Endothelial cell of umbilical vein (primary cell): ENCODE data around the gene OPRL1. TPM values are rescaled to one million over a fixed set of nuclear protein-coding genes. Genes with fewer than 3 reads are reported as not detected.

Source experiments
- BruUV-seq: library from RNA; stranded (reverse); fragments of 400-500 nt; replicated peaks from 2 replicates; lab custom pipeline; 2021; lab: Mats Ljungman, UMichigan
- CTCF ChIA-PET: fragments of 300-600, 350-600 bp; sonication (Branson Sonifier 250); formaldehyde crosslinking; loops from one replicate; lab custom pipeline; 2021; ENCODE audit warnings: antibody characterized with exemption, inconsistent platforms; lab: Charles Lee
- POLR2A ChIA-PET: fragments of 300-600, 350-600 bp; sonication (Branson Sonifier 250); formaldehyde crosslinking; loops from one replicate; lab custom pipeline; 2021; ENCODE audit warnings: antibody characterized with exemption, inconsistent platforms; lab: Charles Lee
- DNase-seq: peaks from one replicate; pipeline ENCODE4 v3.0.0-alpha.2; 2011; ENCODE audit warnings: low read depth, low spot score
- FAIRE-seq: peaks from 2 replicates; lab custom pipeline; 2011; peaks lifted over from hg19 to GRCh38; lab: Jason Lieb, UNC
- H2AFZ ChIP-seq: 2 replicates; pipeline ENCODE4 v1.6.0; 2012; ENCODE audit warnings: low read depth, low read length, control low read depth, inconsistent platforms
- H3K27ac ChIP-seq: 2 replicates; pipeline ENCODE4 v1.5.1; 2011; ENCODE audit warnings: low read depth, mild to moderate bottlenecking, control low read depth, low read length, moderate library complexity; ENCODE audit not compliant: insufficient read depth
- H3K27me3 ChIP-seq, 2 experiments: 2 replicates each; pipeline versions ENCODE4 v1.6.0 to v1.6.1; 2011; ENCODE audit warnings: low read length in 2 of 2, mixed read lengths in 1 of 2; ENCODE audit not compliant: control insufficient read depth in 2 of 2, insufficient read depth in 2 of 2
- H3K36me3 ChIP-seq, 2 experiments: 2 replicates in 1 of 2; 3 replicates in 1 of 2; pipeline ENCODE4 v1.5.1; 2011; ENCODE audit warnings: low read length in 2 of 2, mild to moderate bottlenecking in 1 of 2, moderate library complexity in 1 of 2; ENCODE audit not compliant: control insufficient read depth in 2 of 2, insufficient read depth in 2 of 2; ENCODE audit errors: extremely low read depth in 1 of 2
- H3K4me1 ChIP-seq: 3 replicates; pipeline ENCODE4 v1.5.1; 2011; ENCODE audit warnings: mild to moderate bottlenecking, low read length; ENCODE audit not compliant: control insufficient read depth, insufficient read depth; ENCODE audit errors: extremely low read depth
- H3K4me2 ChIP-seq: 2 replicates; pipeline ENCODE4 v1.6.1; 2011; ENCODE audit warnings: low read length, control low read depth, mixed read lengths; ENCODE audit not compliant: insufficient read depth
- H3K4me3 ChIP-seq, 3 experiments: fragments of 200-600 bp in 1 of 3; sonication (generic), shearing (Covaris generic) in 1 of 3; replicated peaks in 1 of 3; 2 replicates each; pipeline ENCODE4 v1.5.1; 2011 to 2016; ENCODE audit warnings: control low read depth in 3 of 3, low read length in 3 of 3, mild to moderate bottlenecking in 2 of 3, inconsistent platforms in 1 of 3, low read depth in 1 of 3, moderate library complexity in 1 of 3; ENCODE audit not compliant: insufficient read depth in 1 of 3
- H3K79me2 ChIP-seq: 2 replicates; pipeline ENCODE4 v1.6.0; 2012; ENCODE audit warnings: low read length, inconsistent platforms; ENCODE audit not compliant: control insufficient read depth, insufficient read depth
- H3K9ac ChIP-seq: replicated peaks from 2 replicates; pipeline ENCODE3; 2011; ENCODE audit warnings: low read length, control low read depth; ENCODE audit not compliant: insufficient read depth; ENCODE audit errors: extremely low read depth
- H3K9me1 ChIP-seq: replicated peaks from 3 replicates; pipeline ENCODE4 v1.6.0; 2011; ENCODE audit warnings: mild to moderate bottlenecking, low read length; ENCODE audit not compliant: control insufficient read depth, insufficient read depth; ENCODE audit errors: extremely low read depth
- H3K9me3 ChIP-seq: replicated peaks from 2 replicates; pipeline ENCODE4 v1.5.1; 2012; ENCODE audit warnings: low read length, inconsistent platforms; ENCODE audit not compliant: control insufficient read depth, insufficient read depth
- H4K20me1 ChIP-seq: replicated peaks from 2 replicates; pipeline ENCODE3; 2011; ENCODE audit warnings: mild to moderate bottlenecking, low read length; ENCODE audit not compliant: control insufficient read depth, insufficient read depth; ENCODE audit errors: extremely low read depth
- CTCF ChIP-seq, 2 donors: IDR thresholded peaks; 1 replicate in 1 of 2; 2 replicates in 1 of 2; pipeline ENCODE4 v1.5.1; 2011; ENCODE audit warnings: low read length in 2 of 2, mild to moderate bottlenecking in 2 of 2, moderate library complexity in 2 of 2, control low read depth in 1 of 2, inconsistent platforms in 1 of 2, low read depth in 1 of 2; ENCODE audit not compliant: insufficient read depth in 1 of 2; ENCODE audit errors: extremely low read depth in 1 of 2
- EZH2 ChIP-seq: IDR thresholded peaks from 2 replicates; pipeline ENCODE4 v1.6.1; 2012; ENCODE audit warnings: borderline replicate concordance, low read depth, mild to moderate bottlenecking, moderate library complexity, low read length, inconsistent platforms; ENCODE audit not compliant: severe bottlenecking
- FOS ChIP-seq: IDR thresholded peaks from 2 replicates; pipeline ENCODE4 v1.6.1; 2011; ENCODE audit warnings: mild to moderate bottlenecking, low read length, moderate library complexity, borderline replicate concordance; ENCODE audit not compliant: insufficient read depth
- GATA2 ChIP-seq: IDR thresholded peaks from 2 replicates; pipeline ENCODE4 v1.7.0; 2011; ENCODE audit warnings: low read depth, mild to moderate bottlenecking, moderate library complexity, mixed read lengths, low read length; ENCODE audit not compliant: insufficient read length, insufficient read depth
- JUN ChIP-seq: IDR thresholded peaks from 2 replicates; pipeline ENCODE4 v1.6.1; 2011; ENCODE audit warnings: borderline replicate concordance, low read depth; ENCODE audit not compliant: insufficient read length, insufficient read depth
- MAX ChIP-seq: IDR thresholded peaks from 2 replicates; pipeline ENCODE4 v1.6.1; 2011; ENCODE audit not compliant: insufficient read depth, insufficient read length
- MYC ChIP-seq: IDR thresholded peaks from one replicate; pipeline ENCODE4 v1.6.1; 2011; ENCODE audit warnings: mild to moderate bottlenecking, low read depth, low read length
- POLR2A ChIP-seq: IDR thresholded peaks from 2 replicates; pipeline ENCODE4 v1.6.1; 2012; ENCODE audit warnings: low read depth, mild to moderate bottlenecking, control low read depth, low read length
- POLR2AphosphoS5 ChIP-seq: IDR thresholded peaks from 2 replicates; pipeline ENCODE4 v1.6.1; 2012; ENCODE audit warnings: low read depth, mild to moderate bottlenecking, control low read depth, low read length, moderate library complexity; ENCODE audit not compliant: insufficient read depth
- dilution Hi-C: fragments of 300-500 bp; cut with MboI; formaldehyde crosslinking; loops from one replicate; pipeline ENCODE4 v1.15.0; 2019; ENCODE audit warnings: low sequenced_read_pairs; ENCODE audit not compliant: extremely low pct_ligation_motif_present
- intact Hi-C: fragments of 100-400 bp; cut with micrococcal nuclease; formaldehyde crosslinking; loops from one replicate; pipeline ENCODE4 v1.10.0; 2022
- polyA plus RNA-seq, 4 experiments: library from polyadenylated mRNA; depleted of rRNA in 3 of 4; stranded (reverse) in 3 of 4; unstranded in 1 of 4; fragments of >200 nt; gene quantifications; 2 replicates each; pipeline versions ENCODE4 v1.2.1 to v1.2.3, GENCODE V29; 2011 to 2012; ENCODE audit warnings: missing spikeins in 1 of 4
- total RNA-seq: library from RNA; stranded (reverse); gene quantifications from 2 replicates; pipeline ENCODE4 v1.2.3, GENCODE V29; 2021

OPRL1 gene
- total and polyA plus RNA-seq, 2 donors (not counting 3 experiments of a cell fraction or from before 2014, with no cell fraction given) = 1.9 to 2.0 TPM

- CTCF ChIA-PET = interaction anchor here (0.6 to 7.5 kb wide), 30 partner anchors 8 to 1597 kb away, joined by 3 to 412 read pairs (median 5); partner anchors contain the start of genes LKAAEAR1, OPRL1, PRPF6 and PTK6
- intact Hi-C loops = loop anchor here (1.0 kb wide), 5 partner anchors 9 to 82 kb away; partner anchors contain the start of gene PRPF6
- H3K27me3 ChIP-seq = no peaks in the 10 kb centered on the region
These were observed 41.2 kb upstream of the OPRL1 start for GRCh38 chr20:64038565-64039292.

More at GRCh38 chr20:64038565-64039292, 41.2 kb upstream of the OPRL1 start:
- FAIRE-seq (no peak), DNase-seq (peak; percentile 96)
- dilution Hi-C loops = no loop called here
- peak overlapping the region in 2 of 3 experiments; percentile 46 to 65 for H3K4me3 ChIP-seq
- no peaks in the 10 kb centered on the region for H3K9me1 ChIP-seq
- peaks cover 42% of the 10 kb centered on the region for H3K4me1 ChIP-seq
- POLR2A ChIA-PET = interaction anchor here (0.6 to 2.3 kb wide), 8 partner anchors 10 to 45 kb away, joined by 3 to 21 read pairs (median 6); partner anchors contain the start of genes SOX18 and TCEA2
- peak overlapping the region; percentile 43 for H2AFZ ChIP-seq
- peak overlapping the region; percentile 25 for H3K27ac ChIP-seq
- TF ChIP-seq POLR2AphosphoS5 = peak; percentile 78
- TF ChIP-seq GATA2 = no peak
- no peak for TF ChIP-seq JUN
- peak; percentile 55 to 85 for TF ChIP-seq CTCF (IDR thresholded peaks at IDR 0.05; ENCODE audit: extremely low read depth in 1 of 2, insufficient read depth in 1 of 2, low read depth in 1 of 2, low read length in 2 of 2)
- no peak for TF ChIP-seq FOS
- no peak for TF ChIP-seq POLR2A
- TF ChIP-seq EZH2 = no peak
- TF ChIP-seq MAX = no peak
- no peak for TF ChIP-seq MYC
- no peaks in the 10 kb centered on the region for H3K9me3 ChIP-seq
- peak overlapping the region; percentile 51 for H3K9ac ChIP-seq
- no peaks in the 10 kb centered on the region for H3K36me3 ChIP-seq
- no peaks in the 10 kb centered on the region for H4K20me1 ChIP-seq
- H3K79me2 ChIP-seq = no peaks in the 10 kb centered on the region
- H3K4me2 ChIP-seq = peak overlapping the region; percentile 48
- BruUV-seq = TSS peak; percentile 6
